Glutamatergic neuron (in vitro differentiated cells): ENCODE data around the gene DPH1. TPM values are rescaled to one million over a fixed set of nuclear protein-coding genes. Genes with fewer than 3 reads are reported as not detected.
A peak's percentile ranks its signal among the peaks of the same experiment; 100 is the strongest.

Experiments
- DNase-seq: peaks from one replicate; pipeline ENCODE4 v3.0.0; 2022
- H3K27ac Mint-ChIP-seq: one replicate; pipeline ENCODE4 v1.8.0; 2020; ENCODE audit warnings: mild to moderate bottlenecking, mixed read lengths, inconsistent platforms; ENCODE audit not compliant: unreplicated experiment
- H3K27me3 Mint-ChIP-seq: one replicate; pipeline ENCODE4 v1.8.0; 2020; ENCODE audit warnings: mild to moderate bottlenecking, moderate library complexity, mixed read lengths, inconsistent platforms; ENCODE audit not compliant: unreplicated experiment
- H3K36me3 Mint-ChIP-seq: one replicate; pipeline ENCODE4 v1.8.0; 2020; ENCODE audit warnings: mild to moderate bottlenecking, mixed read lengths, inconsistent platforms; ENCODE audit not compliant: unreplicated experiment
- H3K4me1 Mint-ChIP-seq: one replicate; pipeline ENCODE4 v1.8.0; 2020; ENCODE audit warnings: mild to moderate bottlenecking, low read depth, mixed read lengths, inconsistent platforms; ENCODE audit not compliant: unreplicated experiment
- H3K4me3 Mint-ChIP-seq: one replicate; pipeline ENCODE4 v1.8.0; 2020; ENCODE audit warnings: mild to moderate bottlenecking, mixed read lengths, inconsistent platforms; ENCODE audit not compliant: unreplicated experiment
- H3K9me3 Mint-ChIP-seq: one replicate; pipeline ENCODE4 v1.8.0; 2020; ENCODE audit warnings: mild to moderate bottlenecking, moderate library complexity, mixed read lengths, inconsistent platforms; ENCODE audit not compliant: unreplicated experiment
- CTCF ChIP-seq: fragments of 200-600 bp; sonication (generic); IDR thresholded peaks from one replicate; pipeline ENCODE4 v1.5.0; 2021; ENCODE audit not compliant: partially characterized antibody, unreplicated experiment
- total RNA-seq: library from RNA; stranded (reverse); fragmentation: NEBNext Ultra II Directional; extraction: Animal tissue kit (Norgen Biotek cat#: 25700); gene quantifications from one replicate; pipeline ENCODE4 v1.2.1, GENCODE V29; 2021; ENCODE audit not compliant: unreplicated experiment

Gene DPH1
- total RNA-seq, 1 donor from 2014 or later: 36.4 TPM

GRCh38 chr17:2043785-2044184, 13.8 kb downstream of the DPH1 start:
- no peaks in the 10 kb centered on the region for H3K36me3 Mint-ChIP-seq
- no peak for TF ChIP-seq CTCF
- peaks cover 7% of the 10 kb centered on the region for H3K4me1 Mint-ChIP-seq
- H3K27ac Mint-ChIP-seq: no peak overlapping the region
- no peaks in the 10 kb centered on the region for H3K9me3 Mint-ChIP-seq
- H3K27me3 Mint-ChIP-seq: peaks cover 7% of the 10 kb centered on the region
- peak overlapping the region; percentile 40 for H3K4me3 Mint-ChIP-seq
- DNase-seq: no peak

GRCh38 chr17:2044263-2044894, 14.4 kb downstream of the DPH1 start:
- Mint-ChIP-seq H3K36me3 (no peaks in the 10 kb centered on the region), H3K4me1 (peaks cover 10% of the 10 kb centered on the region), H3K27ac (no peak overlapping the region), H3K4me3 (peak overlapping the region; percentile 34), H3K9me3 (peaks cover 4% of the 10 kb centered on the region), H3K27me3 (peaks cover 11% of the 10 kb centered on the region)
- no peak for TF ChIP-seq CTCF
- no peak for DNase-seq

- H3K4me3 Mint-ChIP-seq: no peak overlapping the region
- H3K27ac Mint-ChIP-seq: no peak overlapping the region
- H3K36me3 Mint-ChIP-seq: no peaks in the 10 kb centered on the region
- peaks cover 6% of the 10 kb centered on the region for H3K4me1 Mint-ChIP-seq
- no peak for TF ChIP-seq CTCF
- peaks cover 5% of the 10 kb centered on the region for H3K9me3 Mint-ChIP-seq
- DNase-seq: no peak
- peaks cover 14% of the 10 kb centered on the region for H3K27me3 Mint-ChIP-seq
Observed at GRCh38 chr17:2047590-2047989, 17.6 kb downstream of the DPH1 start.

GRCh38 chr17:2048805-2049204, 18.9 kb downstream of the DPH1 start:
- H3K4me3 Mint-ChIP-seq: peak overlapping the region; percentile 78
- H3K4me1 Mint-ChIP-seq: peaks cover 3% of the 10 kb centered on the region
- H3K27me3 Mint-ChIP-seq: peaks cover 14% of the 10 kb centered on the region
- TF ChIP-seq CTCF: no peak
- no peak for DNase-seq
- peaks cover 9% of the 10 kb centered on the region for H3K9me3 Mint-ChIP-seq
- no peak overlapping the region for H3K27ac Mint-ChIP-seq
- no peaks in the 10 kb centered on the region for H3K36me3 Mint-ChIP-seq
